Measurements from ENCODE around the gene PLCB1.
"Not testable (repeated sequence)": the region's sequence is repeated elsewhere in the genome, so short reads cannot be mapped to it uniquely, and the experiment has no call there.

The PLCB1 gene

GRCh38 chr20:8154638-8155037, 22.6 kb downstream of the PLCB1 start:
- DNase-seq (ENCODE audit: low read depth, low spot score) = no peak
- H3K4me3 ChIP-seq (ENCODE audit: low read depth, low read length) = no peak overlapping the region
- TF ChIP-seq CTCF (IDR thresholded peaks at IDR 0.05; ENCODE audit: low read depth, low read length) = no peak
- in situ Hi-C loops (cut with HindIII; ENCODE audit: low sequenced_read_pairs) = no loop called here

- in situ Hi-C loops (cut with HindIII; ENCODE audit: low sequenced_read_pairs) = no loop called here
- DNase-seq (ENCODE audit: low read depth, low spot score) = peak; percentile 27
- H3K4me3 ChIP-seq (ENCODE audit: low read depth, low read length) = no peak overlapping the region
- no peak for TF ChIP-seq CTCF (IDR thresholded peaks at IDR 0.05; ENCODE audit: low read depth, low read length)
These were observed 23.2 kb downstream of the PLCB1 start for GRCh38 chr20:8155229-8155628.

- DNase-seq (ENCODE audit: low read depth, low spot score) = peak; percentile 35
- in situ Hi-C loops (cut with HindIII; ENCODE audit: low sequenced_read_pairs) = no loop called here
- TF ChIP-seq CTCF (IDR thresholded peaks at IDR 0.05; ENCODE audit: low read depth, low read length) = no peak
- H3K4me3 ChIP-seq (ENCODE audit: low read depth, low read length) = no peak overlapping the region
These were observed 23.7 kb downstream of the PLCB1 start for GRCh38 chr20:8155812-8156211.

GRCh38 chr20:8156235-8157079, 24.4 kb downstream of the PLCB1 start:
- peak; percentile 57 for DNase-seq (ENCODE audit: low read depth, low spot score)
- H3K4me3 ChIP-seq (ENCODE audit: low read depth, low read length) = no peak overlapping the region
- in situ Hi-C loops (cut with HindIII; ENCODE audit: low sequenced_read_pairs) = no loop called here
- no peak for TF ChIP-seq CTCF (IDR thresholded peaks at IDR 0.05; ENCODE audit: low read depth, low read length)

- DNase-seq (ENCODE audit: low read depth, low spot score); in situ Hi-C loops (cut with HindIII; ENCODE audit: low sequenced_read_pairs); H3K4me3 ChIP-seq (ENCODE audit: low read depth, low read length): not testable (repeated sequence)
These were observed 27.2 kb downstream of the PLCB1 start for GRCh38 chr20:8159217-8159616.

GRCh38 chr20:8161264-8162071, 29.4 kb downstream of the PLCB1 start:
- TF ChIP-seq CTCF (IDR thresholded peaks at IDR 0.05; ENCODE audit: low read depth, low read length) = no peak
- in situ Hi-C loops (cut with HindIII; ENCODE audit: low sequenced_read_pairs) = no loop called here

GRCh38 chr20:8162610-8163009, 30.5 kb downstream of the PLCB1 start:
- DNase-seq (ENCODE audit: low read depth, low spot score) = no peak
- H3K4me3 ChIP-seq (ENCODE audit: low read depth, low read length) = no peak overlapping the region
- in situ Hi-C loops (cut with HindIII; ENCODE audit: low sequenced_read_pairs) = no loop called here
- no peak for TF ChIP-seq CTCF (IDR thresholded peaks at IDR 0.05; ENCODE audit: low read depth, low read length)

More at GRCh38 chr20:8161264-8162071, 29.4 kb downstream of the PLCB1 start:
- H3K4me3 ChIP-seq (ENCODE audit: low read depth, low read length) = no peak overlapping the region
- no peak for DNase-seq (ENCODE audit: low read depth, low spot score)

All from astrocyte of the spinal cord (primary cell).